GM13976 (cell line): ENCODE results near the gene ATP1A1.

Experiments used
- DNase-seq: peaks from one replicate; pipeline ENCODE4 v3.0.0; 2012; ENCODE audit warnings: low spot score
- CTCF ChIP-seq: IDR thresholded peaks from 2 replicates; pipeline ENCODE4 v1.5.1; 2012; ENCODE audit warnings: borderline replicate concordance, mild to moderate bottlenecking; ENCODE audit not compliant: insufficient read depth; ENCODE audit errors: extremely low read depth, missing control alignments, control extremely low read depth
- in situ Hi-C: fragments of 300-500 bp; cut with MboI; formaldehyde crosslinking; loops from one replicate; pipeline ENCODE4 v1.12.0; 2022; ENCODE audit warnings: low sequenced_read_pairs, mixed read lengths, inconsistent platforms; ENCODE audit not compliant: unreplicated experiment

Gene ATP1A1

DNA sequence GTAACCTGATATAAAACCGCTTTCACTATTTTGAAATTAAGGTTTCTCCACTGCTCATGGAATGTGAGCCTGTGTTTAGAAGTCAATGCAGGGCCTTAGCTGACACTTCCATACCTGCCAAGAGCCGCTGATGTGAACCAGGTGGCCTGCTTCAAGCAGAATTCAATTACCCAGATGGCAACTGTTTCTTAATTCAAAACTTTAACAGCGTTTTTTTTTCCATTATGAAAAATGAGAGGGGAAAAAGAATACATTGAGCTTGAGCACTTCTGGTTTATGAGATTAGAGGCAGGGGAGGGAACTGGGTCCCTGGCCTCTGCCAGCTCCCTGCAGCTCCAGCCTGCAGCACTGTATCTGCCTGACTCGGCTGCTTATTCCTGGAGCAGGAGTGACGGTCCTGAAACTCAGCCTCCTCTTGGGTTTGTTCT lies 7.7 kb upstream of the ATP1A1 start:
- TF ChIP-seq CTCF: no peak
- in situ Hi-C loops: loop anchor here (10.0 kb wide), 1 partner anchor 119 kb away; no protein-coding TSS in a partner anchor
- DNase-seq: no peak

DNA sequence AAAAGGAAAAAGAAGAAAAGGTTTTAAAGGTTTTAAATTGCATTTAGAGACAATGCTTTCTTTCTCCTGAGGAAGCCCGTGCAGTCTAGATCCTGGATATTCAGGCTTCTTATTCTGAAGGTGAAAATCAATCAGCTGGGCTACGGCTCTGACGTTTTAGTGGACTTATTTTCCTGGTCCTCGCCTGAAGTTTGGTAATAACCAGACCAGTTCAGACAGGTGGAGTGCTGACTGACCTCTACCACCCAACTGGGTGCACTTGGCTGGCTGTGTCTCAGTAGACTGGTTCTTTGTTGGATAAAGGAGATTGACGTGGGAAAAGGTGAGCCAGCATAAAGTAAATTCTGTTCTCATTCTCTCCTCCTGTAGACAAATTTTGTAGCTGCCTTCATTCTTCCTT lies 7.2 kb upstream of the ATP1A1 start:
- in situ Hi-C loops: loop anchor here (10.0 kb wide), 1 partner anchor 119 kb away; no protein-coding TSS in a partner anchor
- no peak for TF ChIP-seq CTCF
- no peak for DNase-seq

DNA sequence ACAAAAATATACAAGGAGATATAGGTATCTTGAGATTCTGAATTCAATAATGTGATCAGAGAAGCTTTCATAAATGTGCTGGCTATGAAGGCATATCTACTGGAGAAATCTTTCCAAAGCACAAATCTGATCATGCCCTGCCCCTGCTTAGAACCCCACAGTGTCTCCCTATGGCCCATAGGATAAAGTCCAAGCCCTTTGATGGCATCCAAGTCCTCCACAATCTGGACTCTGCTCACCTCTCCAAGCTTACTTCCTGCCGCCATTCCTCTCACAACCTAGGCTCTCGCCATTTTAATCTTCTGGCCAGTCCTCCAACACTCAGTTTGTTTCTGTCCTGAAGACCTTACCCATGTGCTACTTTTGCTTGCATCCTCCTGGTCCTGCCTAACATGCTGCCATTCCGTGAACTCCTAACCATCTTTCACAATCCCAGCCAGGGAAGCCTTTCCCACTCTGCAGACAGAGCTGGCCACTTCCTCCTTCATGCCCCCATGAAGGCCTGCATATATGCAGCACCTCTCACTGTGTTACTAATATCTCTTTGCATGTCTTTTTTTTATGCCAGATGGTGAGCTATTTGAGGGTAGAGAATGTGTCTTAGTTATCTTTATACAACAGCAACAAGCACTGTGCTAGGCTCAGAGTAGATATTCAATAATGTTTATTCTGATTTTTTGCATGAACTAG lies 5.6 kb upstream of the ATP1A1 start:
- no peak for TF ChIP-seq CTCF
- in situ Hi-C loops: loop anchor here (10.0 kb wide), 1 partner anchor 117 kb away; no protein-coding TSS in a partner anchor
- DNase-seq: no peak

DNA sequence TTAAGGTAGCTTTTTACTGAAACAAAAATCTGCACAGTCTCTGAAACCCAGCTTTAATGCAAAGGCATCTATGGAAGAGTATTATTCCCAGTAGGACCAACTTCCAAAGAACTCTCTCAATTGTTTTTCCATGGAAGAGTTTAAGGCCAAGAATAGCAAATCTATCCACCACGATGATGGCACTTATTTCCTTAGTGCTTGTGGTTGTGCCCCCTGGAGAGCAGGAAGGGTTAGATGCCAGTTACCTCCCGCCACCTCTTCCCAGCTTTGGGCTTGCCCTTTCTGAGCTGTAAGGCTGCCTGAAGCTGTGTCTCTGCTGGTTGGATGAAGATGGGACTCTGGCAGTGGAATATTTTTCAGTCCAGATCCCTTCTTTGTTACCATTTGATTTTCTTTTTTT lies 4.8 kb upstream of the ATP1A1 start:
- DNase-seq: no peak
- no peak for TF ChIP-seq CTCF
- in situ Hi-C loops: loop anchor here (10.0 kb wide), 1 partner anchor 117 kb away; no protein-coding TSS in a partner anchor

- TF ChIP-seq CTCF: no peak
- in situ Hi-C loops: no loop called here
- no peak for DNase-seq
Observed at GRCh38 chr1:116370181-116370580, 2.9 kb upstream of the ATP1A1 start.

GRCh38 chr1:116371752-116372151 lies 1.3 kb upstream of the ATP1A1 start:
- in situ Hi-C loops: no loop called here
- TF ChIP-seq CTCF: no peak
- DNase-seq: no peak

GRCh38 chr1:116372191-116372590 lies 853 bp upstream of the ATP1A1 start:
- no peak for TF ChIP-seq CTCF
- in situ Hi-C loops: no loop called here
- no peak for DNase-seq
